Muscle of back (tissue), 11 donors: ENCODE results near the gene ISL2. TPM values are rescaled to one million over a fixed set of nuclear protein-coding genes. Genes with fewer than 3 reads are reported as not detected.

Experiments used
- DNase-seq, 3 donors: peaks; one replicate each; pipeline versions ENCODE4 v3.0.0 to v3.0.0-alpha.2; 2013
- polyA plus RNA-seq, 10 donors: library from polyadenylated mRNA; unstranded; fragments of 120-200 nt; gene quantifications; one replicate each; pipeline ENCODE4 v1.2.1, GENCODE V29; 2013; ENCODE audit not compliant: insufficient read length in 10 of 10

ISL2 gene
- polyA plus RNA-seq, 10 donors: not detected

DNA sequence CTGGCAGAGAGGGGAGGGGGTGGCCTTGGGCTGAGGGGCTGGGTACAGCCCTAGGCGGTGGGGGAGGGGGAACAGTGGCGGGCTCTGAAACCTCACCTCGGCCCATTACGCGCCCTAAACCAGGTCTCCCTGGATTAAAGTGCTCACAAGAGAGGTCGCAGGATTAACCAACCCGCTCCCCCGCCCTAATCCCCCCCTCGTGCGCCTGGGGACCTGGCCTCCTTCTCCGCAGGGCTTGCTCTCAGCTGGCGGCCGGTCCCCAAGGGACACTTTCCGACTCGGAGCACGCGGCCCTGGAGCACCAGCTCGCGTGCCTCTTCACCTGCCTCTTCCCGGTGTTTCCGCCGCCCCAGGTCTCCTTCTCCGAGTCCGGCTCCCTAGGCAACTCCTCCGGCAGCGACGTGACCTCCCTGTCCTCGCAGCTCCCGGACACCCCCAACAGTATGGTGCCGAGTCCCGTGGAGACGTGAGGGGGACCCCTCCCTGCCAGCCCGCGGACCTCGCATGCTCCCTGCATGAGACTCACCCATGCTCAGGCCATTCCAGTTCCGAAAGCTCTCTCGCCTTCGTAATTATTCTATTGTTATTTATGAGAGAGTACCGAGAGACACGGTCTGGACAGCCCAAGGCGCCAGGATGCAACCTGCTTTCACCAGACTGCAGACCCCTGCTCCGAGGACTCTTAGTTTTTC lies 4.9 kb downstream of the ISL2 start:
- peak in 1 of 3 donors; percentile 49 for DNase-seq

DNA sequence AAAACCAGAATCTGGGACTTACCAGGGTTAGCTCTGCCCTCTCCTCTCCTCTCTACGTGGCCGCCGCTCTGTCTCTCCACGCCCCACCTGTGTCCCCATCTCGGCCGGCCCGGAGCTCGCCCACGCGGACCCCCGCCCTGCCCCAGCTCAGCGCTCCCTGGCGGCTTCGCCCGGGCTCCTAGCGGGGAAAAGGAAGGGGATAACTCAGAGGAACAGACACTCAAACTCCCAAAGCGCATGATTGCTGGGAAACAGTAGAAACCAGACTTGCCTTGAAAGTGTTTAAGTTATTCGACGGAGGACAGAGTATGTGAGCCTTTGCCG lies 5.4 kb downstream of the ISL2 start:
- no peak for DNase-seq

DNA sequence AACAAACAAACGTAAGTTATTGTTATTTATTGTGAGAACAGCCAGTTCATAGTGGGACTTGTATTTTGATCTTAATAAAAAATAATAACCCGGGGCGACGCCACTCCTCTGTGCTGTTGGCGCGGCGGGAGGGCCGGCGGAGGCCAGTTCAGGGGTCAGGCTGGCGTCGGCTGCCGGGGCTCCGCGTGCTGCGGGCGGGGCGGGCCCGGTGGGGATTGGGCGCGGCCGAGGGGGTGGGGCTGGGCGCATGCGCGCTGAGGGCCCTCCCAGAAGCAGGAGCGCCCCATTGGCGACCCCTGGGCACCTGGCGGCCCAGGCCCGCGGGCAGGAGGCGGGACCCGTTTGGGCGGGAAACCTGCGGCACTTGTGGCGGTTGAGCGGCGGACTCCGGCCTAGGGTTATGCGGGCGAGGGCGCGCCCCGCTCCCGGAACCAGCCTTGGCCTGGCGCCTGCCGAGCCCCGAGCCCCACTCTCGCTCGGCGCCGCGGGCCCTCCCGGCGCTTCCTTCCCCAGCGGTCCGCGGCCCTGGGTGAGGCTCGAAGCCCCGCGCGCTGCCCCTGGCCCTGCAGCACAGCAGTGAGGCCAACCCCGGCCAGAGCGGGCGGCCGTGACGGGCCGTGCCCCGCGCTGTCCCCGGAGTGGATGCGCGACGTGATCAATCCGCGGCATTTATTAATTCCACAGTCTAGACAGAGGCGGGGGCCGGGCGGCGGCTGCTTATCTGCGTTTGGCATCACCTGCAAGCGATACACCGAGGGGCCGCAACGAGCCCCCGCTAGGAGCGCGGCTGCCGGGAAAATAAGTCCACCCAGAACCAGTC lies 6.0 kb downstream of the ISL2 start:
- DNase-seq: peak in 1 of 3 donors; percentile 29

DNA sequence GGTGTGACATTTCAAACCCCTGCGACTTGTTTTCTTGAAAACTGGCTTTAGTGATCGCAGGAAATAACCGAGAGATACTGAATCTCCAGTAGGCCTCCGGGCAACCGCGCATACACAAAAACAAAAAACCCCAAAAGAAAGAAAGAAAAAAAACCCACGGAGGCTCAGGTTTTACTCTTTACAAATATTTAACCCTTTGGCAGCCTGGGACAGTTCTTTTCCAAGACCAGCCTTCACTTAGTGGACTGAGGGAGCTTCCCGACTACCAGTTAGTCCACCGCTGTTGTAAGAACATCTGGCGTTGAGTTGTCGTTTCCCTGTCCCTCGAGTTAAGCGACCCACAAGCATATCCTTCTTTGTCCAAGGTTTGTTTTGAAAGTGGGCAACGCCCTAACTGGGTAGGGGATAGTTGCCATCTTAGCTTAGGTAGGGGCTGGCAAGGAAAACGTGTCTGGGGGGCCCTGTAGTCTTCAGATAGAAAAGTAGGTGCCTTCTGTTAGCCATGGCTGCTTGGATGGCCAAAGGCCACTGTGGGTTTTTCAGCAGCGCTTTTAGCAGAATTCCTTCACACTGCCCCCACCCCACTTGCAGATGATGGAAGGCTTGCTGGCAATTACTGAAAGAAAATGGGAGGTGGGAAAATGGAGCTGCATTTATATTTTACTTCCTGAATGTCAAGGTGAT lies 6.9 kb downstream of the ISL2 start:
- DNase-seq: peak in 1 of 3 donors; percentile 48

DNA sequence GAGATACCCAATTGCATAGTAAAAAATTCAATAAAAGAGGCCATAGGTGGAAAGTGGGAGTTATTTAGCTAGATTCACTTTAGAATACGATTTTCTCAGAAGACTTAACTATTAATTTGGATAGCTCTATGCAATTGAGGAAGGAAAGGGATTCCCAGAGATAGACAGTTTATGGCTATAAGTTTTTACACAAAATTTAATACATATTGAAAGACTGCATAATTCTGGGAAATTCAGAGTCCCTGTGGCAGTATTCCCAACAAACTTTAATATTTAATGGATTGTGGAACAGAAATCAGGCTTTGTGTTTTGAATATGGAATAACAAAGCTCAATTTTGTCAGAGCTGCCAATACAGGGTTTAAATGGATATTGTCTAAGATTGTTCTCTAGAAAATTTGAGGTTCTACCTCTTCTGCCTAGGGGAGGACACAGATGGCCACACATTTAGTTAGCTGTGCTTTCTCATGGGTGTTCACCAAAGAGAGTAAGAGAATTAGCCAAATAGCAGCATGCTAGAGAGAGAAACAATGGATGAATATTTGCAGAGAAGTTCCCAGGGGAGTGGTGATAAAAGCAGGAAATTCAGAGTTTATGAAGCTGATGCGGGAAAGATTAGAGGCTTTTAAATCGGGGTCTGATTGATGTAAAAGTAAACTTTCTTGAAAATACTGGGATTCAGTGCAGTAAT lies 8.5 kb downstream of the ISL2 start:
- DNase-seq: peak in 1 of 3 donors; percentile 55

DNA sequence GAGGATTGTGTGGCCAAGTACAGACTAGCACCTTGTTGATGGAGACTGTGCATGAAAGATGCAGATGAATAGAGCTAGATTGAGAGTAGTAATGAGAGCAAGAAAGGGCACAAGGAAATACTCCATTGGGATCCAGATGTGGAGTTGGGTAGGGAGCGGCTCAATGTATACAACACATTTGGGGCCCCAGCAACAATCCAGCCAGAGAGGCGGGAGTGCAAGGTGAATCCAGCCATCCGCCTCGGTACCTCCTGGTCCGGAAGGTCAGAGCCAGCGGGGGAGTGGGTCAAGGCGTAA lies 9.0 kb downstream of the ISL2 start:
- no peak for DNase-seq

DNA sequence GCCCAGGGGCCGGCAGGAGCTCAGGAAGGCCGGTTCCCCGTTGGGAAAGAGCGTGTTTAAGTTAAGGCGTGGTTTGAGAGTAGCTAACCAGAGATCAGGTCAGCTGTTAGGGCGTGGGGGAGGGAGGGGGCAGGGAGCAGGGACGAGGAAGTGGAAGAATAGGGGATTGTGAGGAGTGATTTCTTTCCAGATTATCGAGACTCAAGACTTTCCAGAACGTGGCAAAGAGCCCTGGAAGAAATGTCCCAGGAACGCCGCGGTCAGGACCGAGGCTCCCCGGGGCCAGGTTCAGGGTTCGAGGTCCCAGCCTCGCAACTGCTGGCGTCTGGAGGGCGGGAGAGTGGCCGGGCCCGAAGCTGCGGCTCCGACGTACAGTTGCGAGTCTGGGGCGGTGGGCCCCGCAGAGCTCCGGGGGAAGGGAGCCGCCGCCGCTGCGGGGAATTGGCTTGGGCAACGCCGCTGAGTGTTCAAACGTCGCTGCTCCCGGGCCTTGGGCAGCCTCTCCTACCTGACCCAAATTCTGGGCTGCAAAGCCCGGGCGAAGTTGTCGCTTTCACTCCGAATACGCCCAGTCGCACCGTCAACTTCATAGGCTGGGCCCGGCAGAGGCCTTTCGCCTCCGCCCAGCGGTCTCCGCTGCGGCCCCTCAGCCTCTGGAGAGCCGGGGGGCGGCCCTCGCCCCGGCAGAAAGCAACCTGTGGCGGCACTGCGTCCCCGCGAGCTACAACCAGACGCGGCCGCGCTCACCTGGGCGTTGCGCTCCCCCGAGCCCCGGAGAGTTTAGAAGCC lies 9.5 kb downstream of the ISL2 start:
- DNase-seq: peak in 1 of 3 donors; percentile 51

DNA sequence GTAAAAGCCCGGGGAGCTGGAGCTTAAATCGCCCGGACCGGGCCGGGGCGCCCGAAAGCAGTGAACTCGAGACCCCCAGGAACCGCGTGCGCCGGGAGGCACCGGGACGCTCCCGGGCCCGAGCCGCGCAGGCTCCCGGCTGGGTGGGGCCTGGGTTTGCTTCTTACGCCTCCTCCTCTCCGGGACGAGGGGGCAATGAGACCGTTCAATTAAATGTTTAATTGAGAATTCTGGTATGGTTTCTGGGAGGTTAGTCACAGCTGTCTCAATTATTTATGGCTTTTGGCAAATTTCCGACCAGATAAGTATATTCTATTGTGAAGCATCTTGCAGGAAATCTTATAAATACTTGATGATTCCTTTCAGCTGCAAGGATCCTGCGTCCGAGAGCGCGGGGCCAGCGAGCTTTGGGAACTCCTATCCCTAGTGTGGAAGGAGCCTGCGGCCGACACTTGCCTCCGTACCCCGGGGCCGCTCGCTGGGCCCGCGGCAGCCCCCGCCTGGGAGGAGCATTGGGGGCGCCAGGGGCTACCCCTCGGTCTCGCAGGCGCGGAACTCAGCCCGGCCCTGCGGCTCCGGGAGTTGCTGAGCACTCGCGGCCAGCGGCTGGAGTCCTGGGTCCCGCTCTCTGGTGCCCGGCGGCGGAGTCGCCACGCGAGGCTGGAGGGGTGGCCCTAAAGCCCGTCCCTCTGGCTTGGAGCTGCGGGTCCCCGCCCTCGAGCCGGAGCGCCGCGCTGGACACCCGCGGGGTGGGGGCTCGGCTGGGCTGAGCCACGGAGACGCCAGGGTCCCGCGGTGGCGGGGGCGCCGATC lies 10.3 kb downstream of the ISL2 start:
- peak in 1 of 3 donors; percentile 64 for DNase-seq

DNA sequence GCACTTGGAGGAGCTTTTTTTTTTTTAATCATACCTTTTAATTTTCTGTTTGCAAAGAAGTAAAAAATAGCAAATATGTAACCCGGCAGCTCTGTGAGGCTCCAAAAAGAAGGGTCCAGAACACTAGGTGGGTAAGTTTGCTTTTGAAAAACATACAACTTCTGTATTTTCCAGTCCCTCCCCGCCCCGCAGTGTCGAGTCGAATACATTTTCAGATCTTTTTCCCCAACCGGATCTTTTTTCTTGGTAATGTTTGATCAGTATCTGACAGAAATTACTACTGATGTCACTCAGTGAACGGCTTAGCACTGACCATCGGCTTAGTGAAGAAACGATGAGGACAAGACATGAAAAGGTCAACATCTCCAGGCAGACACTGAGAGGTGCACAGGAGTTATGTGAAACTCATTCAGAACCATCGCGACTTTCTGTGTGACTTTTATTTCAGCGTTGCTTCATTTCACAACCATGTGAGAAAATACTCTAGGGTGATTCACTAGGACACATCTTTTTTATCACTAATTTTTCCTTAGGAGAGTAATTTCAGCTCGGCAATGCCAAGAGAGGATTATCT lies 11.0 kb downstream of the ISL2 start:
- peak in 1 of 3 donors; percentile 25 for DNase-seq

DNA sequence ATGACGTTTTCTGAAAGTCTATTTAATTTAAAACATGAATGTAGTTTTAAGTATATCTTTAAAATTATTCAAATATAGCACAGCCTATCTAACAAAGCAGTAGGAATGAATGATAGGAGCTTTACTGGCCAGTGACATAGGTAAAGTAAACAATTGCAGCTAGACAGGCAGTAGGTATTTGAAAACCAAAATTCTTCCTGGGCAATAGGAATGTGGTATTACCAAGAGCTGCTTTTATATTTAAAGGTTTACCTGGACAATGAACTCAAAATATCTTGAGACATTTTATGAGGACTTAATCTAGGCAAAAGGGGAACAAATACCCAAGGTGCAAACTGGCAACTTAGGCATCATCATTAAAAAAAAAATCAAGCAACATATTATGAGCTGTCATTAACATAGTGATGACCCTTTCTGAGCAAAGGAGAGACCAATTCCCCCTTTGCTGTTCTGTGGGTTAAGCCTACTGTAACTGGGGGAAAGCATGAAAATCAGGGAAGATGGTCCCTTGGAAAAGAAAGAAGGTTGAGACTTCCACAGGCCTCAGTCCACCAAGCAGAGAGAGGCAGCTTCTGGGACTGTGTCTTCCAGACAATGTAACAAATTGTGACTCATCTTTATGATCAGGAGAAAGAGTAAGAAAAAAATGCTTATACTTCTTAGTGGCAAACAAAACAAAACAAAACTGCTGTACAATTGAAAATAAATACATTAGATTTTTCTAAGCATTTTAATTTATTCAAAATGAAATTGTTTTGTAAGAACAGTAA lies 12.9 kb downstream of the ISL2 start:
- DNase-seq: no peak

DNA sequence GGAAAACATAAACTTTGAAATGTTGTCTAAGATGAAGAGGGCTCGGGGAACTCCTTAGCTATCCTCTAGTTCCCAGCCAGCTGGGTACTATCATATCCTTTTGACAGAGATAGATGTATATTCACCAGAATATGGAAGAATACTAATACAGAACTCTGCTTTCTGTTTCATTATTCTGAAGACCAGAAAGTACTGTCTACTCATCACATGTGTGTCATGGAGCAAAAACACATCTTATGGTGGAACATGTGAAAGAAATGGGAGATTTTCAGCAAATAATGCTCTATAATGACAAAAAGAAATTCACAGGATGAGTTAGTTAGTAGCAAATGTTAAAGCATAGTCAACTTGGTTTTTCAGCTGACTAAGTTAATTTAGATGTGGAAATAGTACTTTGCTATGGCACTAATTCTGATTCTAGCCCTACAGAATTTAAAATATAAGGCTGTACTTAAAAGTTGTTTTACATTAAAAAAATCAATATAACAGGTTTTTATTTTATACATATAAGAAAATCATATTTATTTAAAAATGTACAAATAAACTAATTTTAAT lies 16.5 kb downstream of the ISL2 start:
- DNase-seq: no peak

DNA sequence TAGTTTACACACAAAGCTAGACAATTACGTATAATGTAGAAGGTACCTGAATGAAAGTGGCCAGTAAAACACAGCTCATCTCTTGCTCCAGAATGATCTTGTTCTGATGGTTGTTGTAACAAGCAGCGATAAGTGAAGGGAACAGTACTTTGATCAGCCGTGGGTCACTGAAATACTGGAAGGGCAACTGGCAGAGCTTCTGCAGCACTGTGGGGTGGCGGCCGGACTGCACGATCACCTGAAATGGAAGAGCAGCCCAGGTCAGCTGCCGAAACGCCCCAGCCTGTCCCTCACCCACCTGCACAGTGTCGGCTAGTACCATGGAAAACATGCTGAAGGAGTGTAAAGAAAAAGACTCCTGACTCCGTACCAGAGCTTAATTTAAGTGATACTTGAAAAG lies 17.3 kb downstream of the ISL2 start:
- DNase-seq: no peak

DNA sequence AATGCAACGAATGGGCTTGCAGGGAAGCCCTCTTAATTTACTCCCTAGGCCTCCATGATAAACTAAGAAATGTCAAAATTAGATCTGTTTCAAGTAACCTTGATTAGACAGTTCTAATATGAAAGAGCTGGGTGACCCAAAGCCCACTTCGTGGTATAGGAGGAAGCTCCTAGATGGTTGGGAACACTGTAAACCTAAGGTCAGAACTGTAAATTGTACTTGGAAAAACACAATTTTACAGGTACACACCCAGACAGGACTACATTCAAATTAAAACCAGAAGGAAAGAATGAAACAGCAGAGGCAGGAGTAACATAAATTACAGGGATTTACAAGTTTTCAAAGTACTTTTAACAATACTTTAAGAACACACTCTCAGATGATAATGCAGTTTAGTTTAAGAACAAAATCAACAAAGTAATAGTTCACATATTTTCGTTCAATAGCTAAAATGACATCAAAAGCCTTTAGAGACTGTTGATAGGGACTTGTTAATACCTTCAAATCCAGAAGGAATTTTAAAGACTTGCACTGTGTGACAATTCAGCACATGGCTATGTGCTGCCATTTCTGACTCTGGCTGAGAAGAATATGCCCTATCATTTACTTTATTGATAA lies 18.4 kb downstream of the ISL2 start:
- no peak for DNase-seq

DNA sequence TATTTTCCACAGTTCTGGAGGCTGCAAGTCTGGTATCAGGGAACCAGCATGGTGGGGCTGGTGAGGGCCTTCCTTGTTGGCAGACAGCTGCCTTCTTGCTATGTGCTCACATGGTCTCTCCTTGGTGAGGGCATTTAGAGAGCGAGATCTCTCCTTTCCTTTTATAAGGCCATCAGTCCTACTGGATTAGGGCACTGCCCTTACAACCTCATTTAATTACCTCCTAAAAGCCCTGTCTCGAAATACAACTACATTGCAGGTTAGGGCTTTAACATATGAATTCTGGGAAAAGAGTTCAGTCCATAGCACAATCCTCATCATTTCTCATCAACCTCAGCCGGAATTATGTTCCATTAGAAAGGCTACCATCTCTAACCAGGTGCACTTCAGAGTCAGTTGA lies 21.9 kb downstream of the ISL2 start:
- DNase-seq: no peak

DNA sequence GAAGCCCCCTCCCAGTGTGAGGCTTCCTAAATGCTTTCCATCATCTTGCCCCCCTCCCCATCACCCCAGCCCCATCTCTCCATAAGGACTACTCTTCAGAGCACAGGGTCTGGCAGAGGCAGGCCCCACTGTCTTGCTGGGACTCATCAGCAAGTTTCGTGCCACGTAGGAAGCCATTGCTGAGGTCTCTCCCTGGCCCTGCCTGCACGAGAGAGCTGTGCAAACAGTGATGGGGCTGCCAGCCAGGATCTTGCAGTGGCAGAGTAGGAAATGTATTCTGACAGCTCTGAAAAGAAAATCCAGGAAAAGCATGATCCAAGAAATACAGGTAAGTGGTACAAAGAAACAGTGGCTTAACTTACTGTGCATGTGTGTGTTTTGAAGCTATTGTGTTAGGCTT lies 22.6 kb downstream of the ISL2 start:
- no peak for DNase-seq

DNA sequence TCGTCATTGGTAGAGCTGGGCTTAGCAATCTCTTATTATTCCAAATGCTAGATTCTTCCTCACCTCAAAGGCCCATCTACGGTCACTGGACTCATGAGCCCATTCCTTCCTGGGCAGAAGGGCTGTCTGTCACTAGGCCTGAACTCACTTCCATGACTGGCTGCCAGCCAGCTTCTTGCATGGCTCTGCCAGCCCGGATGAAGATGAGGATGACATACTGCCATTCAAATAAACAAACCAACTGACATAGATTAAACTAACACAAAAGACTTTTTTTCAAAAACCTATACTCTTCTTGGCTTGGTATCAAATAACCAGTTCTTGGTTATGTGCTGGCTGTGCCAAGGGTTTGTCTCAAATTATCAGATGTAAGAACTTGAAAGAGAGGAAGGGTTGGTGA lies 23.8 kb downstream of the ISL2 start:
- DNase-seq: no peak

DNA sequence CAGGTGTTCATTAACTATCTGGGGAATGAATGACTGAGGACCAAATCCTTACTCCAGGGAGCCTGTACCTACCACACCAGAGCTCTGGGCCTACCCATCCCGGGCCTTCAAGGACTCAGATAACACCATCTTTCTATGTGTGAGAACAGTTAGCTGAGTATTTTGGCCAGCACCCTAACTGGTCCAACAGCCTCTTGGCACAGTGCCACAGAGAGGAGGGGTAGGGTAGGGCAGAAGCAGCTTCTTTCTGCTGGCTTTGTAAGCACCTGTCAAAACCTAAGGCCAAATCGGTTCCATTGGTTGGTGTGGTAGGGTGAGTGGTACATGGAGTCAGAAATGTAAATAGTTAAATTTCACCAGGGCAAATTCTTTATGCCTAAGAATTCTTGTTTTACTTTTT lies 26.7 kb downstream of the ISL2 start:
- no peak for DNase-seq

DNA sequence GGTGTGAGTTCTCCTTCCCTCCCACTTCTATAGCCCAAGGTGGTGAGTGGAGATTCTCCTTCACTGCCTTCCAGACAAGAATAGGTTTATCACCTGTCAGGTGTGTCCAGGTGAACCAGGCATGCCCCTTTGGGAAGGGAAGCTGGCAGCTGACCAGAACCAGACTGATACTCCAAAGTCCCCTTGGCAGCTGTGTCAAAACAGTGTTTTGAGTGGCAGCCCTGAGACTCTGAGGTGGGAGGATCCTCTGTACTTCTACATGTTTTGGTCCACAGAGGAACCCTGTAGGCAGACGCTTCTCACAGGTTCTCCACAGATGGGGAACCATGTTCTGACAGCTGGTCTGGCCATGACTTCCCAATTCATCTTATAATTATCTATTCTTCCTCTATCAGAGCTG lies 30.1 kb downstream of the ISL2 start:
- no peak for DNase-seq

DNA sequence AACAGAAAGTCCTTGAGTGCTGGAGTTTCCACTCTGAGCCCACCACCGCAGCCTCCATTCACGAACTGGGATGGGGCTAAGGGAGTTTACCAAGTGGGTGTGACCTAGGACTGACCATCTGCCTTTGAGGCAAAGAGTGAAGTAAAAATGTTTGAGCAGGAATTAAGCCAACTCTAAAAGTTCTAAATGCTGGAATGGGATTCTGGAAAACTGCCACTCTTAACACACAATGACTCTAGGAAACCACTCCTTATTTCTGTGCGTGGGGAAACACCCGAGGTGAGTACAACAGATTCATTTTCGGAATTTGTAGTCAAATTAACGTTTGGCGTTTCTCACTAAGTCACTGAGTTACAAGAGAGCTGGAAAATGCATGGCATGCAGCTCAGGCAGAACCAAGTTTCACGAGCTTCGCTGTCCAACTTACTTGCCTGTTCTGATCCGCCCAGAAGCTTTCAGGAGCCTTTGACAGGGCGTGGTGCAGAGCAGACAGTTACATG lies 31.6 kb downstream of the ISL2 start:
- DNase-seq: peak in 1 of 3 donors; percentile 26
